Stimulated activated CD4-positive, alpha-beta T cell treated with anti-CD3 and anti-CD28 coated beads, Interleukin-4, amount 100 ng/mL, for 4 hours (primary cell): ENCODE data around the gene COL13A1.

Experiments
- DNase-seq, 2 experiments: peaks; one replicate each; pipeline ENCODE4 v3.0.0-alpha.2; 2020

Gene COL13A1

DNA sequence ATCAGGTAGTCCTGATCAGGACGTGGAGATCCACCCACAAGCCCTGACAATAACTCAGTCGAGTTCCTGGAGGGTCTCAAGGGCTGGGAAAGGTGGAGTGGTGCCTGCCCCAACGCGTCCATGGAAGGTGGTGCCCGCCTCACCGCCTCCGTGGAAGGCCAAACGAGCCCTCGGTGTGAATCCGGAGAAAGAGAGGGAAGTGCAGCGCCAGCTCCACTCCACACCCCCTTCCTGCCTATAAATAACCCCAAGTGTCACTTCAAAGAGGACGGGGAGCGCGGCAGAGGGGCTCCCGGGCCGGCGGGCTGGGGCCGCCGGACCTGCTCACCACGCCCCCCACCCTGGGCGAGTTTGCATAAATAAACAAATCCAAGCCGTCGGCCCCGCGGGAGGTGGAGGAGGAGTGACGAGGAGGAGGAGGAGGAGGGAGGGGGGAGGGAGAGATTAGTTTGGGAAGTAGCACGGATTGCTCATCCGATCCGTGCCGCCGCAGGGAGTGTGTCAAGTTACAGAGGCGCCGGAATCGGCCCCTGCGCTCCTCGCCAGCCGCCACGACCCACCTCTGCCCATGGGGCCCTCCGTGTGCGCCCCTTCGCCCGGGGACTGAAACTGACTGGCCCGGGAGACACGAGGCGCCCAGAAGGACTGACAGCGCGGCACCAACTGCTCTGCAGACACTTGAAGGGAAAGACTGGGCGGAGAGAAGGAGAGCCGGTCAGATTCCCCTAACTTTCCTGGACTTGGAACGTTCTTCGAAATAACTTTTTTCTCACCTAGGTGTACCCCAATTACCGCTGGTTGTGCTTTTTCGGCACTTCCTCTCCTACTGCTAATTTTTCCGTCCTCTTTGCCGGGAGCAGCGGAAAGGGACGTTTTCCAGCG is at the start of gene COL13A1:
Gene COL13A1 (plus strand): TSS at position 473 of the 882 bp plus-strand sequence. CDS start 518 bp downstream, outside the sequence.
- DNase-seq = no peak

DNA sequence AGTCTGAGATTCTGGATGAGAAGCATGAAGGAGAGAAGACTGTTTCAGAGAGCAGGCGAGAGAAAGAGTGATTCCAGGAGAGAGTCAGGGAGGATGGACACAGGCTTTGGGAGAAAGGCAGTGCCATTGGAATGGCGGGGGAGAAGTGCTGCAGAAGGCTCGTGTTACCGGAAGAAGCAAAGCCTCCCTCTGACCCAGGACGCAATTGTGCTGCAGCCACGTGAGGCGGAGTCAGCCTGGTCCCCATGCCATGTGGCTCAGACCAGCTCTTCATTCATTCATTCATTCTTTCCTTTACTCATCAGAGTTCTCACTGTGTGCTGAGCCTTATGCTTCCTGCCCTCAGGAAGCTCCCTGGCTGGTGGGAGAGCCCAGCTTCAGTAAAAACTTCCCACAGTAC is 49.2 kb upstream of the COL13A1 start:
- no peak for DNase-seq

- DNase-seq = no peak
Observed at GRCh38 chr10:69756279-69756678, 45.4 kb upstream of the COL13A1 start.

DNA sequence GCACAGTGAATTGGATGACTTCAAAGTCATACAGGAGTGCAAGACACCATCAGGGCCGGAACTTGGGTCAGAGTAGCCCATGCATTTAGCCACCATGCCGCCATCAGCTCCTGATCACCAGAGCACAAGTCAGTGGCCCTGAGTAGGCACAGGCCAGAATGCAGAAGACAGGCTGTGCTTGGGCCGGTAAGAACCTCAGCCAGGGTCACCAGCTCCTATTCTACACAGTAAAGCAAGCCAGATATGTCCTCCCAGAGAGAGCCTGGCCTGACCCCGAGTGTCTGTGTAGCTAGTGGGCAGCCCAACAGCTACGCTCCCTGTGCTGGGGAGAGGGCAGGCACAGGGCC is 44.5 kb upstream of the COL13A1 start:
- DNase-seq = no peak

DNA sequence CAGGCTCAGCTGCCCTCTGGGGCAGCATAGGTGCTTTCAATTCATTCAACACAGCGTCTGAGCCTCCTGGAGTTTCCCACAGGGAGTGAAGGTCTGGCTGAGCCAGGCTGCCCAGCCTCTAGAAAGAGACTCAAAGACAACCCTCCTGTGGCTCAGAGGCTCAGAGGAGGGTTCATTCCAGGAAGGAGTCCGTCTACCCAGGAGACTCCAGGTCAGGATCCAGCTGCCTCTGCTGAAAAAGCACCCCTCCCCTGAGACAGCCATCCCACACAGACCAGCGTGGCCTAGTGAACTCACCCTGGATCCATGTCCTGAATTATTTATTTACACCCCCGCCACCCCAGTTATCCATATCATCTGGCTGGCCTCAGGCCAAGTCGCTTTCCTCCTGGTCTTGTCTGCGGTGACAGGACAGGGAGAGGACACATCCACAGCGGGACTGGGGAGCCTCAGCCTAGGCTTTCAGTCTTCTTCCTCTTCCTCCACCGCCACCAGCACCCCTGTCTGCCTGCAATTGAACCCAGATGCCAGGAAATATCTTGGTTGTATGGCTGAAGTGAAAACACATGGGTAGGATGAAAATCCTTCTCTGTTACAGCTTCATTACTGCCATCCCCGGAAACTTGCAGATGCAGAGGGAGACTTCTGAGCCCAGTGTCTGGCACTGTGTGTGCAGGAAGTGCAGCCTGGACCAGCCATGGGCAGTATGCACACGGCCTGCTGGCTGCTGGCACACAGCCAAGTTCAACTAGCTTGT is 44.0 kb upstream of the COL13A1 start:
- DNase-seq = no peak

- DNase-seq = no peak
Observed at GRCh38 chr10:69758310-69758728, 43.4 kb upstream of the COL13A1 start.

DNA sequence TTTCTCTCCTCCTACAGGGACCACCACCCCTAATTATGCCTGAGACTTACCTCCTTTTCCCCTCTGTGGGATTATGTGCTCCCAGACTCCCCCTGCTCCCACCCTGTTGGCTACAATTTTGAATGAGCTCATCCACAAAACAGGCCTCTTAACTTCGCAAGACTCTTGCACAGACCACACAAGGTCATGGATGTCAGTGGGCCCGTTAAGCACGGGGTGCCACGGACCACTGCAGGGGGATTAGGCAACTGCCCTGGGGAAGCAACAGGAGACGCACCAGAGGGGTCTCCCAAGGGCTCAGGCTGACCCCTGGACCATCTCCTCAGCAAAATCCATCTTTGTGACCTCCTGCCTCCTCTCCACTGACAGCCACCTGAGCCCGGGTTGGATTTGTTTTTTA is 42.1 kb upstream of the COL13A1 start:
- no peak for DNase-seq

GRCh38 chr10:69760072-69760471 is 41.6 kb upstream of the COL13A1 start:
- DNase-seq = no peak

DNA sequence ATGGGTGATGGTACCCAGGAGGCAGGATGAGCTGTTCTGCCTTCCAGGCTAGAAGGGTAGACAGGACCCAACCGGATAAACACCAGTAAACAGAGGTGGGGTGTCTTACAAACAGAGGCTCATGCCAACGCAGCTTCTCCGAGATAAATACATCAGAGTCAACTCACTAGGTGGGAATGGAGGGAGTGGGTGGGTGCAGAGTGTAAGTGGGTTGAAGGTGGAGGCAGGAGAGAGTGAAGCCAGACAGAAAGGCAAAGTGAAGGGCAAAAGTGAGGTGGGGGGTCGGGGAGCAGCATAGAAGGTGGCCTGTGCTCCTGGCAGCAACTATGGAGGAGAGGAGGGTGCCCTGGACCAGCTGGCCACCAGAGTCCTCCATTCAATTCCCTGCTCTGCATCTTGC is 40.4 kb upstream of the COL13A1 start:
- no peak for DNase-seq

DNA sequence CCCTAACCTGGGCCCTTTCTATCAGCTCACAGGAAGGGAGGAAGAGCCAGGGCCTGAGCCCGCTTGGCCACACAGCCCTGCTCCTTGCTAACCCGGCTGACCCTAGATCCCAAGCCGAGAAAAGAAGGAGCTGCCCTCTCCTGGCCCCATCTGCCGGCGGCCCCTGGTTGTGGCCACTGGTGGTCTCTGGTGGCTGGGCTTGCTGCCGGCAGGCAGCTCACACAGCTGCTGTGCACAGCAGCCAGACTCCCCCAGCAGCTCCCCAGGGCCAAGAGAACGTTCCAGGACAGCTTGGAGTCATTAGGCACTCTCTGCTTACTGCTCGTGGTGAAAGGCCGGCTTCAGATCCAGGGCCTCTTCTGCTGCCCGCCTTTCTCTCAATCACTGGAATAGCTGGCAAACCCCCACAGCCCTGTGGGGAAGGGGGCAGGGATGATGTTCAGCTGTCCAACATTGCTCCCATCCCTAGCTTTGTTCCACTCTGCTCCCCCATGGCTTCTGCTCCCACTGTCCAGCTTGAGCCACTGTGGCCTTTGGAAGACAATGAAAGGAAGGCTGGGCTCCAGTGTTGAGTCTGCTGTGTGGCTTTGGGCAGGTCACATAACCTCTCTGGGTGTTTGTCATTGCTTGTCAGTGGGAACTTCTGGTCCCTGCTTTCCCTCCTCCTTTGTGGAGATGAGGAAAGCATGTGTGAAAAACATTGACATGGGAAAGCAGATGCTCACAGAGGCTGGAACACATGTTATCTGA is 35.4 kb upstream of the COL13A1 start:
- no peak for DNase-seq

DNA sequence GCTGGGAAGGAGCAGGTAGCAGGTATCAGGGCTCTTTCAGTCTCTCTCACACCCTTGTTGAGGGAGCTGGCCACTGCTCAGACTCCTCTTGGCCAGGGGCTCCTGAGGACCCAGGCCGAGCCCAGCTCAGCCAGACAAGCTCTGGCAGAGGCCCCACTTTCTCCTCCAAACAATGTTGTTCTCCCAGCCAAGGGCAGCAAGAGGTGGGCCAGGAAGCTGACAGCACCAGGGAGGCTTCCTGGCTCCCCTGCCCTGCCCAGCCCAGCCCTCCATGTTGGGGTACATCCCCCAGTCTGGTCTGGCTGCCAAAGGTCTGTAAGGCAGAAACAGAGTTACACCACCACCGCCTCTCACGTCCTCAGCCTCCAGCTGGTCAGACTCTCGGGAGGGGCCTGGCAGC is 33.9 kb upstream of the COL13A1 start:
- no peak for DNase-seq

DNA sequence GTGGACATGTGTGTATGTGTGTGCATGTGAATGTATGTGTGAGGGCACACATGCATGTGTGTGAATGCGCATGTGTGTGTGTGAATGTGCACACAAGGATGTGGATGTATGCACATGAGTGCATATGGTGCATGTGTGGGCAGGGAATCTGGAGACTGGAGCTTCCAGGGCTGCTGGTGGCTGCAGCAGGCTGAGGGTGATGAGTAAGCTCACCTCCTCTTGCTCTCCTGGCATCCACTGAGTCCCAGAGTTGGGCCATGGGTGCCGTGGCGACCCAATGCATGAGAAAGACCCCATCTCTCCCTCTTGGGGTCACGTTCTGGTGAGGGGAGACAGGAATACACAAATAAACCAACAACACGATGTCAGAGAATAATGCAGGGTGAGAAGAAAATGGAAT is 33.3 kb upstream of the COL13A1 start:
- no peak for DNase-seq

GRCh38 chr10:69769395-69769992 is 32.2 kb upstream of the COL13A1 start:
- no peak for DNase-seq

DNA sequence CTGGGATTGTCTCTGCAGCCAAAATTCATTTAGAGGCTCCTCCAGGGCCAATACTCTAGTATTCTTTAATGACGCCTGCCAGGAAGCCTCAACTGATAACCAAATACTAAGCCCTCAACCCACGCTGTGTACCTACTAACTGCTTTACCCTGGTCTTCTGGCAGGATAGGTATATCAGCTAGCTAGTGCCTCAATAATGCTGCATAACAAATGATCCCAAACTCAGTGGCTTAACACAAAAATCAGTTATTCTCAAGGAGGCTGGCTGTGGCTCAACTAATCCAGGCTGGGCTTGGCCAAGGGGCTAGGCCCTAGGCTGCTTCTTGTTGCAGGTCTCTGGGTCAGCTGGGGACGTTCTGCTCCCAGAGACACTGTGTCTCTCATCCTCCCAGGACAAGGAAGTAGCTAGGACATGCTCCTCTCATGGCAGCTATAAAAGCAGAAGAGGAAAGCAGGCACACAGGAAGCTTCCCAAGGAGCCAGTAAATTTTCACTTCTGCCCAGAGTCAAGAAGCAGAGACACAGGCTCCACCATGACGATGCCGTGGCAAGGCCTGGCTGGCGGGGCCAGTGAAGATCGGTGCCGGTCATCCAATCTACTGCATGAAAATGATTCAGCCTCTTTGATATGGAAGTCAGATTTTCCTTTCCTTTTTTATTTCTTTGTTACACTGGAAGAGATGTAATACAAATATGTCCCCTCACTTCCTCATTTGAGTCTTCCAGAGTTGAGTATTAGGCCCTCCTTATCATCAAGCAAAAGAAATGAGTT is 28.6 kb upstream of the COL13A1 start:
- DNase-seq = no peak

- no peak for DNase-seq
Observed at GRCh38 chr10:69774596-69774995, 27.1 kb upstream of the COL13A1 start.

DNA sequence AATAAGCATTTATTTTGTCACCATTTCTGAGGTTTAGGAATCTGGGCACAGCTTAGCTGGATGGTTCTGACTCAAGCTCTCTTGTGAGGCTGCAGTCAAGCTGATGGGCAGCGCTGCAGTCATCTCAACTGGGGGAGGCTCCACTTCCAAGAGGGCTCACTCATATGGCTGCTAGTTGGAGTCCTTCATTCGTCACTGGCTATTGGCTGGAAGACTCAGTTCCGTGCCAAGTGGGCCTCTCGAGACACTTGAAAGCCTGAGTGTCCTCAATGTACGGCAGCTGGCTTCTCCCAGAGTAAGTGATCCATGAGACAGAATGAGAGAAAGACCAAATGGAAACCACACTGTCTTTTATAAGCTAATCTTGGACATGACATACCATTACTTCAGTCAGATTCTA is 21.6 kb upstream of the COL13A1 start:
- DNase-seq = no peak

DNA sequence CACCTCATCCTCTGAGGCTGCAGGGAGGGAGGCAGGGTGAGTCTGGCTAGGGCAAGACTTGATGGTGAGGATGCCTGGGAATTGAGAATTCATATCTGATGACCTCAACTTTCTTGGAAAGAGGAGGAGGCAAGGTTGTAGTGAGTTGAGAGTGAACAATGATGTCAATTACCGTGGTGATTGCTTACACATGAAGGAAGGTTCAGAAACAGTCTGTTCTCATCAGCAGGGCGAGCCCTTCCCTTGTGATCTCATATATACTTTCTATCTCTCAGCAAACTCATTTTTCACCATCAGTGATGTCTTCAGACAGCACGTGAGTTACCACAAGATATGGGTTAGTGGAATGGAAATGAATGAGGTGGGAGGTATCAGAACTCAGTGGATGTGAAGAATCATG is 20.1 kb upstream of the COL13A1 start:
- DNase-seq = no peak

GRCh38 chr10:69783515-69783914 is 18.2 kb upstream of the COL13A1 start:
- DNase-seq = no peak

DNA sequence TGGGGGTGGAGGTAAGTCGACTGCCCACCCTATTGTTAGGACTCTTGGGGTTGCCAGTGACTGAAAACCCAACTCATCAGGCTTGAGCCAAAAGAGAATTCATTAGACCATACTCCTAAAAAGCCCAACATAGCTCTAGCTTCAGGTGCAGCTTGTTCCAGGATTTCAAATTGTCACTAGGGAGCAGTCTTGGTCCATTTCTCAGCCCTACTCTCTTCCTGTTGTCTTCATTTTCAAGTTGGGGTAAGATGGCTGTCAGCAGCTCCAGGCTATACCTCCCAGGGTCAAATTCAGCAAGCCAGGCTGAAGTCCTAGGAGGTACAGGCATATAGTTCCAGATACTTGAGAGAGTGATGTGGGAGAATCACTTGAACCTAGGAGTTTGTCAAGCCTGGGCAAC is 14.9 kb upstream of the COL13A1 start:
- no peak for DNase-seq

DNA sequence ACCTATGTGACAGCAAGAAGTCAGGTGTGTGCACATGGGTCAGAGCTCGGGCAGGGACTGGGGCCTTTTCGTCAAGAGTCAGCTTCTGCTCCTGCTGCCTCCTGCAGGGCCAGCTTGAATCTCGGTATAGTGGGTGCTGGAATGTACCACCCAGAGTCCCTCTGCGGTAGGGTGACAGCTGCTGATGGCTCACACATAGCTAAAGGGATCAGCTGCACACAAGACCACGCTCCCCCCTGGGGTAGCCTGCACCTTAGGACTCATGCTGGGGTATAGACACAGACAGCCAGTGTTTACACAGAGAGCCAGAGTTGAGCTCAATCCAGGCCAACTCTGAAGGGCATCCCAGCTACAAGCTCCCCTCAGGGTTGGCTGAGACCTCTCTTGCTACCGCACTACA is 14.0 kb upstream of the COL13A1 start:
- no peak for DNase-seq

DNA sequence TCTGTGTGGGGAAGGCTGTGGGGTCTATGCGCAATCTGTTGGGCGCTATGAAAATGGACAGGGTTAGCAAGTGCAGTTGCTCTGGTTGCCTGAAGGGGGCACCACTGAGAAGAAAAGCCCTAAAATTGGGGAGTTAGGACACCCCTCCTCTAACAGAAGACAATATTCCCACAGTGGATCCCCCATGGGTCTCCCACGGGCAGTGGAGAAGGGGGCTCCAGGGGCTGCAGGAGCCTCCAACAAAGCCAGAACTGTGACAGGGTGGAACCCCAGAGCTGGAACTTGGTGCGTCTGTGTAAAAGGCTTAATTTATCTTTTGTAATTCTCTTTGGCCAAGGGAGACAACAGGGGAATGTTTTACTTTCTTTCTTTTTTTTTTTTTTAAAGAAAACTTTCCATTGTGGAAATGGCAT is 12.5 kb upstream of the COL13A1 start:
- no peak for DNase-seq

DNA sequence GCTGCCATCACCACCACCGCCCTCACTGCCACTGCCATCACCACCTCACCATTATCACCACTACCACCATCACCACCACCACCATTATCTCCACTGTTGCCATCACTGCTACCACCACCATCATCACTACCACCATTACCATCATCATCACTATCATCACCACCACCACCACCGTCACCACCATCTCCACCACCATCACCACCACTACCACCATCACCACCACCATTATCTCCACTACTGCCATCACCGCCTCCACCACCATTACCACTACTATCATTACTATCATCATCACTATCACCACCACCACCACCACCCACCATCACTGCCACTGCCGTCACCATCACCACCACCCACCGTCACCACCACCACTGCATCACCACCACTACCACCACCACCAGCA is 9.9 kb upstream of the COL13A1 start:
- no peak for DNase-seq
